H1 (cell line): Measurements from ENCODE around the gene ERI2. TPM values are rescaled to one million over a fixed set of nuclear protein-coding genes. Genes with fewer than 3 reads are reported as not detected.

Experiments
- GTF2F1 ChIP-seq: IDR thresholded peaks from 2 replicates; pipeline ENCODE4 v1.6.1; 2012; ENCODE audit warnings: low read depth, low read length, improper control_type of control experiment, borderline replicate concordance
- polyA plus RNA-seq, 7 experiments: library from polyadenylated mRNA; depleted of rRNA in 3 of 7; stranded (reverse) in 5 of 7; unstranded in 2 of 7; fragments of >200 nt in 5 of 7; fragments of 200-250 nt in 2 of 7; gene quantifications; 1 replicate in 5 of 7; 2 replicates in 1 of 7; 4 replicates in 1 of 7; pipeline versions ENCODE4 v1.2.1 to v1.2.3, GENCODE V29; 2011 to 2013; ENCODE audit warnings: missing spikeins in 2 of 7, mixed read lengths in 2 of 7
- total RNA-seq: library from RNA; stranded (reverse); fragmentation: NEBNext Ultra II Directional; extraction: Animal tissue kit (Norgen Biotek cat#: 25700); gene quantifications from 2 replicates; pipeline ENCODE4 v1.2.1, GENCODE V29; 2021

Gene ERI2
- total and polyA plus RNA-seq, 2 of the 8 experiments (the other 6 are each of a cell fraction or from before 2014, with no cell fraction given): 11.0 to 12.6 TPM

GRCh38 chr16:20839504-20839903 is 33.2 kb upstream of the ERI2 start (continued):
- no peak for TF ChIP-seq GTF2F1
